ENCODE results near the gene PCSK7.

The PCSK7 gene

DNA sequence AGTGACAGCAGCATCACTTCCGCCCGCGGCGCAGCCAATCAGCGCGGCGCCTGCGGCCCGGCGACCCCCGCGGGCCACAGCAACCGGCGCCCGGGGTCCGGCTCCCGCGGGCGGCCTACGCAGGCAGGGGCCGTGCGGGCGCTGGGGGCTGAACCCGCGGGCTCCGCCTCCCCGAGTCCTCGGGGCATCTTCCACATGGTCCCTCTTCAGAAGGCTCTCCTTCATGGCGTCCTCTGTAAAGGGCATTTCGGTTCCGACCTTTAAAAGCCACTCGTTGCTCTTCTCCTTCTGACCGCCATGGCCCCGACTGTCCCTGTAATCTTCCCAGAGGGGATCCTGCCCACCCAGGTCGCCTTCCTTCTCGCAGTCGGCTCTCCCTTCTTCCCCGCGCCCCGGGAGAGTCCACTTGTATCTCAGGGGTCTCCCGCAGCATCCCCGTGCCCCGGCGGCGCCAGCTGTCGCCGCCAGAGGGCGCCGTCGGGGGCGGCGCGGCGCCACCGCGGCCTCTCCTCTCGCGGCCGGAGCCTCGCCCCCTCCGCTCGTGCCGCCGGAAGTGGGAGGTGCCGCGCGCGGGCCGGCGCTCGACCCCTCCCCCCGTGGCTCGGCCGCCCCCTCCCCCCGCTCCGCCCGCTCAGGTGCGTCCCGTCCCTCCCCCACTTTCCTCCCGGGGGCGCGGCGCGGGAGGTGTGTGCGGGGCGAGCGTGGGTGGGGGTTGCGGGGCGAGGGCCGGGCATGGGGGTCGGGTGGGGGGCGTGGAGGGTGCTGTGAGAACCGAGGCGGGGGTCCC lies 412 bp upstream of the PCSK7 start, which contains the start of gene RNF214:
RNF214 (plus strand) TSS at position 580 of the 787 bp plus-strand sequence. CDS start 1,602 bp downstream, outside the sequence.
- TF ChIP-seq CTCF (IDR thresholded peaks at IDR 0.05; ENCODE audit: insufficient read depth, low read depth, low read length, missing control alignments) = peak; percentile 82
- DNase-seq (ENCODE audit: low read depth) = peak; percentile 90
- H3K4me3 ChIP-seq (ENCODE audit: low read depth, low read length) = peak within 1 kb of the TSS; percentile 96

DNA sequence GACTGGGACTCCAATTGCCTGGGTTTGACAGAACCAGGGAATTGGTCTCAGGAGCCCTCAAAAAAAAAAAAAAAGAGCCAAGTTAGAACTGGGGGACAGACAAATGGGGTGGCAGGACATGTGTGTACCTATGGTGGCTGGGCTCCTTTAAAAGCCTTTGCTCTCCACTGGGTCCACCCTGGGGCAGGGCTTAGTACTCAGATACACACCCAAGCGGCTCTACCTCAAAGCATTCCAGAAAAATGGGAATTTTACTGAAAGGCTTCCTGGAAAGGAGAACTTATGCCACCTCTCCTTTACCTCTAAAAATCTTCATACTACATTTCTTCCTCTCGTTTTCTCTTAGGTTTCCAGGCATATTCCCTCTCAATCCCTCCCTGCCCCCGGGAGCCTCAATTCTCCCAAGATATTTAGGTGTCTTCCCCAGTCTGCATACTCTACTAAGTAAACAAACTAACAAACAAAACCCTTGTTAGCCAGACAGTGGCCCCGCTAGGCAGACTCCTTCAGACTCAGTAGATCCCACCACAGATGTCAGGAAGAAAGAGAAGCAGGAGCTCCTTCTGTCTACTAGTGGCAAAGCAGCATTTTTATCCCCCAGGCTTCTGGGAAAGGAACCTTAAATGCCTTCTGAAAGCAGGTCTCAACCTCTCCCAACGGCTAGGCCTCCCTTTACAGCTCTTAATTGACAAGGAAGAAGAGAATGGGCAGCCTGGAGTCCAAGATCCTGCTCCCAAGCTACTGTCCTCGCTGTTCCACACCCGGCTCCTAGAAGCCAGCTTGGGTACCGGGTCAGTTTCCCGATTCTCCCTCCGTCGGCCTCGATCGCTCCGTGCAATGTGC lies 653 bp downstream of the PCSK7 start:
- TF ChIP-seq CTCF (IDR thresholded peaks at IDR 0.05; ENCODE audit: insufficient read depth, low read depth, low read length, missing control alignments) = no peak
- peak overlapping the region; percentile 83 for H3K4me3 ChIP-seq (ENCODE audit: low read depth, low read length)
- DNase-seq (ENCODE audit: low read depth) = no peak

GRCh38 chr11:117230286-117230961 lies 1.4 kb downstream of the PCSK7 start:
- DNase-seq (ENCODE audit: low read depth) = peak; percentile 64
- H3K4me3 ChIP-seq (ENCODE audit: low read depth, low read length) = peak overlapping the region; percentile 83
- TF ChIP-seq CTCF (IDR thresholded peaks at IDR 0.05; ENCODE audit: insufficient read depth, low read depth, low read length, missing control alignments) = no peak

GRCh38 chr11:117229931-117230285 lies 2.0 kb downstream of the PCSK7 start:
- no peak for DNase-seq (ENCODE audit: low read depth)
- TF ChIP-seq CTCF (IDR thresholded peaks at IDR 0.05; ENCODE audit: insufficient read depth, low read depth, low read length, missing control alignments) = no peak
- no peak overlapping the region; the same call in 1 of the 2 replicates for H3K4me3 ChIP-seq (ENCODE audit: low read depth, low read length)

- no peak overlapping the region for H3K4me3 ChIP-seq (ENCODE audit: low read depth, low read length)
- no peak for DNase-seq (ENCODE audit: low read depth)
- TF ChIP-seq CTCF (IDR thresholded peaks at IDR 0.05; ENCODE audit: insufficient read depth, low read depth, low read length, missing control alignments) = no peak
Observed at GRCh38 chr11:117229411-117229810, 2.5 kb downstream of the PCSK7 start.

- no peak overlapping the region for H3K4me3 ChIP-seq (ENCODE audit: low read depth, low read length)
- TF ChIP-seq CTCF (IDR thresholded peaks at IDR 0.05; ENCODE audit: insufficient read depth, low read depth, low read length, missing control alignments) = no peak
- no peak for DNase-seq (ENCODE audit: low read depth)
Observed at GRCh38 chr11:117228091-117228490, 3.8 kb downstream of the PCSK7 start.

All from GM12865 (cell line).